HG02938 (cell line): ENCODE results near the gene MOGAT3.

Experiments used
- ATAC-seq: cut with Tn5 transposase; IDR thresholded peaks from one replicate; pipeline ENCODE4 v1.9.1; 2021; ENCODE audit warnings: mild to moderate bottlenecking, moderate library complexity; ENCODE audit not compliant: unreplicated experiment

The MOGAT3 gene, protein sequence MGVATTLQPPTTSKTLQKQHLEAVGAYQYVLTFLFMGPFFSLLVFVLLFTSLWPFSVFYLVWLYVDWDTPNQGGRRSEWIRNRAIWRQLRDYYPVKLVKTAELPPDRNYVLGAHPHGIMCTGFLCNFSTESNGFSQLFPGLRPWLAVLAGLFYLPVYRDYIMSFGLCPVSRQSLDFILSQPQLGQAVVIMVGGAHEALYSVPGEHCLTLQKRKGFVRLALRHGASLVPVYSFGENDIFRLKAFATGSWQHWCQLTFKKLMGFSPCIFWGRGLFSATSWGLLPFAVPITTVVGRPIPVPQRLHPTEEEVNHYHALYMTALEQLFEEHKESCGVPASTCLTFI

DNA sequence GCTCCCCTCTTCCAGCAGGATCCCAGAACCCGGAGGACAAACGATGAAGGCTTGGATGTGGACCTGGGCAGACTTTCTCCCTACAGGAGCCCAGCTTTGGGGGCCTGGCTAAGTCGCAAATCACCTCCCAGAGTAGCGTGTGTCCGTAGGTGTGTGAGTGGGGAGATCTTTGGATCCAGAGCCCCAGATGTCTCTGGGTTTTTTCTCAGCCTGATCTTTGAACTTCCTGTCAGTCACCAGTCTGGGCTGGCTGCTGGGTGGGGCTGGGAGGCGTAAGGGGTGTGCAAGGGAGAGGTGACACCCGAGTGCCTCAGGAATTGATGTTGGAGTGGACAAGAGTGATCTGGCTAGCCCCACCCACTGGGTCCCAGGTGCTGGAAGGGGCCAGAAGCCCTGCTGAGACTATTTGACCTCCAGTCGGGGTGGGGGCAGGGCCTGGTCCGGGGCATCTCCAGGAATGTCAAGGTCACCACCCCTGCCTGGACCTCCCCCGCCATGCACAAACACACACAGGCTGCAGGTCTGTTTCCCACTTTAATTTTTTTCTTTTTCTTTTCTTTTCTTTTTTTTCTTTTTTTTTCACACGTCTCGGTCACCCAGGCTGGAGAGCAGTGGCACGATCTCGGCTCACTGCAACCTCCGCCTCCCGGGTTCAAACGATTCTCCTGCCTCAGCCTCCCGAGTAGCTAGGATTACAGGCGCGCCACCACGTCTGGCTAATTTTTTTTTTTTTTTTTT is at the start of gene MOGAT3:
TSS of gene MOGAT3 (minus strand) at position 175 of the 738 bp plus-strand sequence. CDS start 182 bp downstream, outside the sequence.
- ATAC-seq: no peak

DNA sequence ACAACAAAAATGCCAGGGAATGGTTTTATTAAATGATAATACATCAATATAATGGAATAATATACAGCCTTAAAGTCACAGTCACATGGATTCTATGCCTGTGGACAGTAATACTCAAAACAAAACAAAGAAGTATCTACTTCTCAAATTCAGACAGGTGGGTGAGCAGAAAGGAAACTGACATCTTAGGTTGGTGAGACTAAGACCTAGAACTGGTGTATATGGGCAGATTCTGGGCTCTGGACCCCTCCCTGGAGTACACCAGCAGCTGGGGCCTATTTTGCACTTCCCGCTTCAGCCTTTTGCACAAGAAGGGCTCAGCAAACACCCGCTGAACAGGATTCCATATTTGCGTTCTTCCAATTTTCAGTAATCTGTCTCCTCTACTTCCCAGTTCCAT is 49.5 kb upstream of the MOGAT3 start:
- ATAC-seq: no peak

DNA sequence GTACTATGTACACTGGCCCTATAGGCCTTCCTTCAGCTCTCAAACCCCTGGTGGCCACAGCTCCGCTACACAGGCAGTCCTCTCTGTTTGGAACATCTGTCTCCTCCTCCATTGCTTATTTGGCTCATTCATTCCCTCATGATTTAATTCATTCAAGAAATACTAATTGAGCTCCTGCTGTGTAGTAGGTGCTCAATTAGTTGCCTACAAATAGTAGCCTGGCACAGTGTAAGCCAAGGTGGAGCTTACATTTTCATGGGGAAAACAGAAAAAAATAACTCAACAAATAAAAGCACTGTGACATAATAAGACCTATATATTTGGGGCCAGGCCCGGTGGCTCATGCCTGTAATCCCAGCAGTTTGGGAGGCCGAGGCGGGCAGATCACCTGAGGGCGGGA is 47.4 kb upstream of the MOGAT3 start:
- no peak for ATAC-seq

DNA sequence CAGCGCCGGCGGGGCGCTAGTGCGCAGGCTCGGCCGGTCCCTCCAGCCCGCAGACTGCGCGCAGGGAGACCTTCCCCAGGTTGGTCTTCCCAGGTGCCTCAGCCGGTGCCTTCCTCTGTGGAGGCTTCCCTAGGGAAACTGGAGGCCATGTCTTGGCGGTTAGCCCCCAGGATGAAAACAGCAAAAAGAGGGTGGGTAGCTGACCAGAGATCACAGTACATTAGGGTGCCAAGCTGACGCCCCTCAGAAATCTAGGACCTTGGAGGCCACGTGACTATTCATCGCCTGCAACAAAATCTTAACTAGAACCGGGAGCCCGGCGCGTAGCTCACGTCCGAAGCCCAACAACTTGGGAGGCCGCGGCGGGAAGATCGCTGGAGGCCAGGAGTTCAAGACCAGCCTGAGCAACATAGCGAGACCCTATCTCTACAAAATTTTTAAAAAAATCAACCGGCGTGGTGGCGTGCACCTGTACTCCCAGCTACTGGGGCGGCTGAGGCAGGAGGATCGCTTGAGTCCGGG is 44.4 kb upstream of the MOGAT3 start:
- peak; percentile 1 for ATAC-seq

DNA sequence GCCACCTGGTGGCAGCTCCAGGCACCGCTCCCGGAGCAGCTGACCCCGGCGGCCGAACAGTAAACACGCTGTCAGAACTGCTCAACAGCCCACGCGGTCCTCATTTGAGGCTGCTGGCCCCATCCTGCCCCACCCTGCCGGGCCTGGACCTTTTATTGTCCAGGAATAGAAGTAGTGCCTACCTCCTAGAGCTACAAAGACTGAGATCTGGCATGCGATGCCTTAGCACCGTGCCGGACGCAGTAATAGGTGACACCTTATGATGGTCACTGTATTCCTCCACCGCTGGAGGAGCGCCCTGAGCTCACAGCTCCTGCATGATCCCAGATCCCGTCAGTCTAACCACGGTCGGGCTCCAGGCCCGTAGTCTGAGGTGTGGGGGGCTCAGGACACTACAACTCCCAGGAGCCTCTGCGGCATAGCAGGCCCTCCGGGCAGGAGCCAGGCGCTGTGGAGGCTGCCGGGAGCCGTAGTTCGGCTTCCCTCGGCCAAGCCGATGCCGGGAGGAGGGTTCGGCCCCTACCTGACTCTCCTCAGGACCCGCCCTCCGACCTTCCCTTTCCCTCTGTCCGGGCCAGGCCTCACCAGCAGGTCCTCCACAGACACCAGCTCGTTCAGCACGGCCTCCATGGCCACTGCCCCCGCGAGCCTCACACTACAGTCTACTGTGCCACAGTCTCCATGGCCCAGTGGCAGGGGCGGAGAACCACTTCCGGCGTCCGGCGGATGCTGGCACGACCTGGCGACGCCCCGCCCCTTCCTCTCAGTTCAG is 43.7 kb upstream of the MOGAT3 start, which contains the start of gene FIS1:
TSS of gene FIS1 (minus strand) at position 707 of the 772 bp plus-strand sequence. CDS start at position 630, 77 bp downstream.
- peak; percentile 90 for ATAC-seq

DNA sequence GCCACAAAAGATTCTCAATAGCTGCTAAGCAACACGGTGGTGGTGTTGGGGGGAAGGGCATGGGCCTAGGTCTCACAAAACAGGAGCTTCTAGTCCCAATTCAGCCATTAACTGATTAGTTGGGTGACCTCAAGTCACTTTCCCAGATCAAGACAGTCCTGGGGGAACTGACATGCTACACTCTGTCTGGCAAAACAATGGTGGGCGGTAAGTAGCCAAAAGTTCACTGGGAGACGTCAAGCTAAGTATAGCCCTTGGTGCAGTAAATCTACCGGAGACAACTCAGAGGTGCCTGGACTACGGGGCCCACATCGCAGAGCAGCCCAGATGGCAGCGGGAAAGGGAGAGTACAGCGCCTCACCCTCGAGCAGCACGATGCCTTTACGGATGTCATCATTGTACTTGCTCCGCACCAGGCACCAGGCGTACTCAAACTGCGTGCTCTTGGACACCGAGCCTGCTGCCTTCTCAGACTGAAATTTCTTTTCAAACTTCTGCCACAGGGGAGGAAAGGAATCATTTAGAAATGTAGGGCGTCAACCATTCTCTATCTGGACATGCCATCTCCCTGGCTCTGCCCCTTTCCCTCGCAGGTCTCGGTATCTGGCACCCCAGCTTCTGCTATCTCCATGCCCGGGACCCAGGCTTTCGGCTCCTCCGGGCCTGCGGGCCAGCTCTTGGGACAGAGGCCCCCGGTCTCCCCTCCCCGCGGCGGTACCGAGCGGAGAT is 43.0 kb upstream of the MOGAT3 start:
- ATAC-seq: no peak

DNA sequence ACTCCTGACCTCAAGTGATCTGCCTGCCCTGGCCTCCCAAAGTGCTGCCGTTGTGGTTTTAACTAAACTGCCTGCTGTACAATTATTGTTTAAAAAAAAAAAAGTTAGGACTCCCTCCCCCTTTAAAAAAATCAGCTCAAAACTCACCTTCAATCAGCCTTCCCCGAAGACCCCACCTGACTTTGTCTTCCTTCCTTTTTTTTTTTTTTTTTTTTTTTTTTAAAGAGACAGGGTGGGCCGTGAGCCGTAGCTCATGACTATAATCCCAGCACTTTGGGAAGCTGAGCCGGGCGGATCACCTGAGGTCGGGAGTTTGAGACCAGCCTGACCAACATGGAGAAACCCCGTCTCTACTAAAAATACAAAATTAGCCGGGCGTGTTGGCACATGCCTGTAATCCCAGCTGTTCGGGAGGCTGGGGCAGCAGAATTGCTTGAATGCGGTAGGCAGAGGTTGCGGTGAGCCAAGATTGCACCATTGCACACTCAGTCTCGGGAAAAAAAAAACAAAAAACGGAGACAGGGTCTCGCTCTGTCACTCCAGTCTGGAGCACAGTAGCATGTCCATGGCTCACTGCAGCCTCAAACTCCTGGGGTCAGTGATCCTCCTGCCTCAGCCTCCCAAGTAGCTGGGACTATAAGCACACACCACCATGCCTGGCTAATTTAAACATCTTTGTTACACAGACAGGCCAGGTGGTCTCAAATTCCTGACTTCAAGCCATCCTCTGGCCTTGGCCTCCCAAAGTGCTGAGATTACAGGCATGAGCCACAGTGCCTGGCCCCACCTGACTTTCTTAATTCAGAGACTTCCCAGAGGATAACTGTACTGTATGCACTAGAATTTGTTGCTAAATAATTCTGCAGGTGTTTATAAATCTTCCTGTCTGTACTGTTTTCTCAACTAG is 40.9 kb upstream of the MOGAT3 start:
- ATAC-seq: no peak

DNA sequence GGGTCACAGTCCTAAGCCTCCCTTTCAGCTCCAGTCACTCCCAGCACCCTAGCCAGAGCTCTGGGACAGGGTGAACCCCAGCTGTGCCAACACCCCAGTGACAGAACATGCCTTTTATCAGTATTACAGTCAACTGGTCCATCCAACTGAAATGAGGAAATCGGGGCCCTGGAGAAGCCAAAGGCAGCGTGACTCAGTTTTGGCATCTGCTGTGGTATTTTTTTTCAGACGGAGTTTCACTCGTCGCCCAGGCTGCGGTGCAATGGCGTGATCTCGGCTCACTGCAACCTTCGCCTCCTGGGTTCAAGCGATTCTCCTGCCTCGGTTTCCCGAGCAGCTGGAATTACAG is 40.2 kb upstream of the MOGAT3 start:
- no peak for ATAC-seq

DNA sequence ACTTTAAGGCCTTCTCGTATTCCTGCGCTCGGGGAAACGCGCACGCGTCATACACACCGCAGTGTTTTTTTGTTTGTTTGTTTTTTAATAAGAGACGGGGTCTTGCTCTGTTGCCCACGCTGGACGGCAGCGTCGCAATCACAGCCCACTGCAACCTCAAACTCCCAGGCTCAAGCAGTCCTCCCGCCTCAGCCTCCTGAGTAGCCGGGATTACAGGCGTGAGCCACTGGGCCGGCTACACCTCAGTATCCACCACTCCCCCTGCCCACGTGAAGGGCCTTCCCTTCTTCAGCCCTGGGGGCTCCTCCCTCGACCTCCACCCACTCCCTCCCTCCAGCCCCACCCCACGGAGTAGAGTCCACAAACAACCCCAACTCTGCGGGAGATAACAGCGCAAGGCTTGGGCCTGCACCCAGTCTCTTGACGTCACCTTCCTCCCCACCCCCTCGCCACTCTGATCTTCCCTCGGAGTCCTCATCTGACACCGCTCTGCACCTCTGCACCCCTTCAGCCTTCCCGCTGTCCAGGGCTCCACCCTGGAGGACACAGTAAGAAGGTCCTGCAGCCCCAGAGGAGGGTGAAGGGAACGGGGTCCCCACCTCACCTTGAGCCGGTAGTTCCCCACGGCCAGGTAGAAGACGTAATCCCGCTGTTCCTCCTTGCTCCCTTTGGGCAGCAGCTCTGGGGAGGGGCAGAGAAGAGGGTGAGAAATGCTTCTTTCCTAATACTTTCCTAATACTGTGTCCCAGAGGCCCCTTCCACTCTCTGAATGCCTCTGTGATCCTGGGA is 39.6 kb upstream of the MOGAT3 start:
- no peak for ATAC-seq

DNA sequence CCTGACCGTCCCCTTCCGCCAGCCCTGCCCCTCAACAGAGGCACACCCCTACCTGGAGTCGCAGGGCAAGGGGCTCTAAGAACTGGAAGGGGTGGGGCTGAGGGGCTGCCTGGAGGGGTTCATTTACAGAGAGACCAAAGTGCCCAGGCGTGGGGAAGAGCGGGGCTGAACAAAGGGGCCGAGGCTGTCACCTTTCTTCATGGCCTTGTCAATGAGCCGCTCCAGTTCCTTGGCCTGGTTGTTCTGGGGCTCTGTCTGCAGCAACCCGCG is 39.0 kb upstream of the MOGAT3 start:
- ATAC-seq: no peak

DNA sequence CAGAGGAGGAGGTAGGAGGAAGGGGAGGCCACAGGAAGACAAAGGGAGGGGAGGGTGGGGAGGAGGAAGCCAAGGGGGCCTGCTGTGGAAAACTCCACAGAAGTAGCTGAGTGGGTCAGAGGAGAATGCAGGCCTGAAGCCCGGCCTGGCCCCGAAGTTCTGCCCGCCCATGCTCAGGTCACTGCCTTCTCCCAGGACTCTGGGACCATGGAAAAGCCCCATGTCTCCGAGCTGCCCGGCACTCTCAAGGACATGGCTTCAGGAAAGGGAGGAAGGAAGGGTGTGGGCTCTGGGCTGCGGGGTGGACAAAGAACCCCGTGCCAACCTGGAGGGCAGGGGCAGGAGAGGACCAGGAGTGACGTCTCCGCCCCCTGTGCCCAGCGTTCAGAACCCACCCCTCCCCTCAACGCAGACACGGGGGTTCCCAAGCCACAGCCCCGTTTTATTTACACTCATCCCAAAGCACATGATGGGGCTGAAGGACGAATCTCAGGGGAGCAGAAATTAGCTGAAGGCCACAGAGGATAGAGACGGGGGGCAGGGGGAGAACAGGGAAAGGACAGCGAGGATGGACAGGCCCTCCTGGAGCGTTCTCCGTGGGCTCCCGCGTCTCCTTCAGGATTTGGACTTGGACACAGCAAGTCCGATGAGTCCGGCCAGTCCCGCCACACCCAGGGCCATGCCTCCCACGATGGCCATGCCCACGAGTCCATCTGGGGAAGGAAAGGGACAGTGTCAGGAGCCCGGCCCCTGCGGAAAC is 38.5 kb upstream of the MOGAT3 start:
- no peak for ATAC-seq

DNA sequence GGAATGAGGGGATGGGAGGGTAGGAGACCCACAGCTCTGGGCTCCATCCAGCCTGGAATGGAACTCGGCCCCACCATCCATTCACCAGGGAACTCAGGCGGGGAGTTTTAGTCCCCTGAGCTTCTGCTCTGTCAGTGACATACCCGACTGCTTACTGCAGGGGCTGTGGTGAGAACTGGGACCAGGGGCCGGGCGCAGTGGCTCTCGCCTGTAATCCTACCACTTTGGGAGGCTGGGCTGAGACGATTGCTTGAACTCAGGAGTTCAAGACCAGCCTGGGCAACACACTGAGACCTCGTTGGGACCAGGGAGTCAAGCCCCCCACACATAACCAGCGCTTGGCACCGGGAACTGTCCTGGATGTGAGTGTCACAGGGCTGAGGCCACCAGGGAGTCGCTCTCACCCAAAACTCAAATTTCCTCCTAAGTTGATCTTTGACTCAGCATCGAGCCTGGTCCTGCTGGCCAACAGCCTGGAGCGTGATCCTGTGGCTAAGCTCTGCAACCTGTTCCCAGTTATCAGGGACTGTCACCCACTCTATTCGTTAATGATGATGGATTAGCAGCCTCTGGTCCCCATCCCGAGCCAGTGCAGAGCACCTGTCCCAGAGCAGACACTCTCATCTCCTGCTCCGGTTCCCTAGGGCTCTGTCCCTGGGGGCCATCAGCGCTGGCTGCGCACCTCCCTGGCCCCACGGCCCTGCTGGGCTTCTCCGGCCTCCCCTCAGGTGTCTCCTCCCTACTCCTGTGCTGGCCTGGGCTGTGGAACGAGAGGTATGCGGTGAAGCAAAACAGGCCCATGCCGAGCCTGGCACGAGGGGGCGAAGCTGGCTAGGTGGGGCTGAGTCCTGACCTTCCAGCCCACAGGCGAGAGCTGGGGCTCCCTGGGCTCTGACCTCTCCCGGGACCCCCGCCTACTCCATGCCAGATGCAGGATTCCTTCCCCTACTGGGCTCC is 37.7 kb upstream of the MOGAT3 start:
- ATAC-seq: no peak

DNA sequence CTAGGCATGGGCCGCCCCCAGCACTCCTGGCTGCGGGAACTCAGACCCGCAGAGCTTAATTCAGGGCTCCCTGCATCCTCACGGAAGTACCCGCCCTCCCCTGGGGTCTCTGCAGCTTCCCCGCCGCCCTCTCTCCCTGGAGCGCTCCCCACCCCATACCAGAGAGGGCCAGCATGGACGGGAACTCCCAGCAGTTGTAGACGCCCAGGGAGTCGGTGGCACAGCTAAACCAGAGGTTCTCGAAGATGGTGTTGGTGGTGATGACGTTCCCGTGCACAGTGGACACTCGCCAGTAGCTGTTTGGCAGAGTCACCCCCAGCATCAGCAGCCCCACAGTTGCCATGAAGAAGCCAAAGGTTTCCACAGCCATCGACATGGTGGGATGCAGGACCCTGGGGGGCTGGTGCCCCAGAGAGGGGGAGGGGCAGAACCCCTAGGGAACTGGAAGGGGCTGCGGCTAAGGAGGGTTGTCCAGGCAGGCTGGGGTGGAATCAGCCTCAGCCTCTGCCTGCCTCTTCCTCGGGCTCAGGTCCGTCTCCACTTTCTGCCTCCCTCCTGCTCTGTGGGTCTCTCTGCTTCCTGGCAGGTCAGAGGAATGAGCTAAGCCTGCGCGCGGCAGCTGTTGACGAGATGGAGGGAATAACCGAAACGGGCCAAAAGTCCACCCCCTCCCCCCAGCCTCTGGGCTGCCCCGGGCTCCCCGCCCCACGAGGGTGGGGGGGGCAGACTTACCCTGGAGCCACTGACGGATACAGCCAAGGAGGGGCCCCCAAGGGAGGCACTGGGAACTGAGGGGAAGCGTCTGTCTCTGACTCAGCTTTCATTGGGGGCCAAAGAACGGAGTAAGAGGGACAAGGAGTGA is 36.6 kb upstream of the MOGAT3 start, which contains the start of gene CLDN15:
TSS of gene CLDN15 (minus strand) at position 597 of the 862 bp plus-strand sequence. CDS start at position 376, 221 bp downstream.
- ATAC-seq: no peak

DNA sequence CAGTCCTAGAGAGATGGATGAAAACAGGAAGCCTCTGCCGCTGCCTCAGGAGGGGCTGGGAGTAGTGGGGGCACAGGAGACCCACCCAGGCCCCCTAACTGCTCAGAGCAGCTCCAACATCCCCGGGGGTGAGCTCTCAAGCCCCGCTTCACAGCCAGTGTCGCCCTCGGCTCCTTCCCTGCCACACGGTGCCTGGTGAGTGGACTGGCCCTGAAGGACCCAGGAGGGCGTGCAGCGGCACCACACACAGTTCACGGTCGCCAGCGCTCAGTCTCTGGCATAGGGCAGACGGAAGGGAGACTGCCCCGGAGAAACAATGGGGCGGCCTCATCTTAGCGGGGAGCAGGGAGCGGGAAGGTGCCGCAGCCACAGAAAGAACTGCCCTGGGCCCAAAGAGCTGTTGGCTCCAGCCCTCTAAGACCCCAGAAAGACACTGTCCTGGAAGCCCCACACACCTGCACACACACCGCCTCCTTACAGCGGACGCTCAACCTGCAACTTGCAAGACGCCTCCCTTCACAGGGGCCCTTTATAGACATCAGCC is 35.5 kb upstream of the MOGAT3 start:
- ATAC-seq: no peak

DNA sequence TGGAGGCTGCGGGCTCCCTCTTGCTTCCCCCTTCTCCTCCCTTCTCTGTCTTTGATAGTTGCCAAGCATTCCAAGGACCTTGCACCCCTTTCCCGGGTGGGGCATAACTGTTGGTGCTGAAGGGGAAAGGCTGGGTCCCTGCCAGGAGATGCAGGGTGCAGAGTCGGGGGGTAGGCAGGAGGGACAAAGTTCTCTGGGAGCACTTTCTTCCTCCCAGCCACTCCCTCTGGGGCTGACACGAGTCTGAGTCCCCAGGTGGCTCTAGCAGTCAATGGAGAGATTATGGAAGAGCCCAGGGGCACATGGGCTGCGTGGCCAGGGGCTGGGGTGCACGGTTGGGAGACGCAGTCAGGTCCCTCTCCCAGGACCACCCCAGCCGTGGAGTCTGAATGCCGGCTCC is 34.7 kb upstream of the MOGAT3 start:
- no peak for ATAC-seq

DNA sequence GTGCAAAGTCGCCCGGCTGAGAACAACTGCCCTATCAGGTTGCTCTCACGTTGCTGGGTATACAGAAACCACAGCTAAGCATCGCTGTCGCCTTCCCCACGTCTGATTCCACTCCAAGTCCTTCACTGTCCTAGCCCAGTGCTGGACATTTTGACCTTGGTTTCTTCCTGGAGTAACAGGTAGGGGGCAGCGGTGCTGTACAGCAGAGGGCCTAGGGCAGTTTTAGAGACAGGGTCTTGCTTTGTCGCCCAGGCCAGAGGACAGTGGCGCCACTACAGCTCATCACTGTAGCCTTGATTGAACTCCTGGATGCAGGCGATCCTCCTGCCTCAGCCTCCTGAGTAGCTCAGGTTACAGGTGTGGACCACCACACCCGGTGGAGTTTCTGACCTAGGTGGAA is 34.2 kb upstream of the MOGAT3 start:
- ATAC-seq: no peak
